ENCODE measurements around the gene FARP1. TPM values are rescaled to one million over a fixed set of nuclear protein-coding genes. Genes with fewer than 3 reads are reported as not detected.

Gene FARP1
- total and polyA plus RNA-seq, 2 of the 8 experiments (the other 6 are each of a cell fraction or from before 2014, with no cell fraction given): 24.7 to 104 TPM

GRCh38 chr13:98324105-98324504 lies 181.2 kb downstream of the FARP1 start (continued):
- TF ChIP-seq CHD7 (IDR thresholded peaks at IDR 0.05; ENCODE audit: insufficient replicate concordance, low read length) (no peak), RAD21 (IDR thresholded peaks at IDR 0.05 in 1 of 2, conservative IDR thresholded peaks at IDR 0.05 in 1 of 2; ENCODE audit: low read depth in 2 of 2, low read length in 2 of 2) (no peak), CBX8 (IDR thresholded peaks at IDR 0.05; ENCODE audit: borderline replicate concordance, low read depth, low read length) (no peak), FOSL1 (IDR thresholded peaks at IDR 0.05; ENCODE audit: insufficient read depth, low read depth, low read length) (no peak), MAFK (IDR thresholded peaks at IDR 0.05; ENCODE audit: low read depth, low read length) (no peak), SP2 (IDR thresholded peaks at IDR 0.05; ENCODE audit: low read length) (no peak), TCF12 (IDR thresholded peaks at IDR 0.05; ENCODE audit: low read depth, low read length) (no peak), SP4 (IDR thresholded peaks at IDR 0.05; ENCODE audit: low read length) (no peak)
- TF ChIP-seq, protein P1, sequence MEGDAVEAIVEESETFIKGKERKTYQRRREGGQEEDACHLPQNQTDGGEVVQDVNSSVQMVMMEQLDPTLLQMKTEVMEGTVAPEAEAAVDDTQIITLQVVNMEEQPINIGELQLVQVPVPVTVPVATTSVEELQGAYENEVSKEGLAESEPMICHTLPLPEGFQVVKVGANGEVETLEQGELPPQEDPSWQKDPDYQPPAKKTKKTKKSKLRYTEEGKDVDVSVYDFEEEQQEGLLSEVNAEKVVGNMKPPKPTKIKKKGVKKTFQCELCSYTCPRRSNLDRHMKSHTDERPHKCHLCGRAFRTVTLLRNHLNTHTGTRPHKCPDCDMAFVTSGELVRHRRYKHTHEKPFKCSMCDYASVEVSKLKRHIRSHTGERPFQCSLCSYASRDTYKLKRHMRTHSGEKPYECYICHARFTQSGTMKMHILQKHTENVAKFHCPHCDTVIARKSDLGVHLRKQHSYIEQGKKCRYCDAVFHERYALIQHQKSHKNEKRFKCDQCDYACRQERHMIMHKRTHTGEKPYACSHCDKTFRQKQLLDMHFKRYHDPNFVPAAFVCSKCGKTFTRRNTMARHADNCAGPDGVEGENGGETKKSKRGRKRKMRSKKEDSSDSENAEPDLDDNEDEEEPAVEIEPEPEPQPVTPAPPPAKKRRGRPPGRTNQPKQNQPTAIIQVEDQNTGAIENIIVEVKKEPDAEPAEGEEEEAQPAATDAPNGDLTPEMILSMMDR (IDR thresholded peaks at IDR 0.05; ENCODE audit: control extremely low read depth in 1 of 3, insufficient read depth in 1 of 3, low read depth in 1 of 3, low read length in 3 of 3): no peak

Data from H1 (cell line).